ENCODE data around the gene EFS.

GRCh38 chr14:23322568-23323517, 42.1 kb downstream of the EFS start:
- TF ChIP-seq POLR2A (IDR thresholded peaks at IDR 0.05) (no peak), CTCF (IDR thresholded peaks at IDR 0.05) (no peak)

All from tibial nerve (tissue), 3 donors.